Hepatic stellate cell (primary cell): Measurements from ENCODE around the gene COL23A1.
"Not testable (repeated sequence)": the region's sequence is repeated elsewhere in the genome, so short reads cannot be mapped to it uniquely, and the experiment has no call there.

Experiments used
- DNase-seq: peaks from one replicate; pipeline ENCODE4 v3.0.0; 2011; ENCODE audit warnings: low spot score

Gene COL23A1

DNA sequence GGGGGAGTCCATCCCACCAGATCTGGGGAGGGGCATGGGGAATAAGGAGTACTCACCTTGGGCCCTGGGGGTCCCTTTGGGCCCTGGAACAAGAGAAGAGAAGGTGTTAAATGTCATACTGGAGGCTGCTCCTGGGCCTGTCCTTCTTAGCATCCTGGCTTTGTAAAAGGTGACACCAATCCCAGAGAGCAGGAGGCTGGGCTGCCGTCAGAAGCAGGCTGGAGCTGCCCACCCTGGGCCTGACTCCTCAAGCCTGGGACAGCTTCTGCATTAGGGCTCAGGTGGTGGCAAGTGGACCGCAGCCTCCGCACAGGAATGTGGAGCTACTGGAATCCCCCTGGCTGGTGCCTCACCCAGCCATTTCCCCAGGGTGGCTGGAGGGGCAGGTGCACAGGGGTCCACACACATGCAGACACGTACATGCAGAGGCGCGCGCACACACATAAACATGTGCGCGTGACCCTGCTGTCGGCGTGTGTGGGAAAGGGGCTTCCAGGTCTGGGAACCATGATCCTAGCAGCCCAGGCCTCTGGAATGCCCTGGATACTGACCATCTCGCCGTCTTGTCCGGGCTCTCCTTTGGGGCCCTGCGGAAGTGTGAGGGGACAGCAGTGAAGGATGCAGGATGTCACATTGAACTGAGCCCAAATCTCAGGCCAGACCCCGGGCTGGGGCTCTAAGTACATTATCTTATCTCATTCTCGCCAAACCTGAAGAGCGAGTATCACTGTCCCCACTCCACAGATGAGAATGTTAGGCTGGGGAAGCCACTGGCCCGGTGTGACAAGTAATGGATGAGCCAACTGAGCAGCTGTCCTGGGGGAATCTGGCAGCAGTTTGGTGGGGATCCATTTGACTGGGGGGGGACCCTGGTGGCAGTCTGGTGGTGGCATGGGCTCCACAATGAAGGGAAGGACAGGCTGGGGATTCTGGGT lies 328.3 kb downstream of the COL23A1 start:
- no peak for DNase-seq

- no peak for DNase-seq
Measured at GRCh38 chr5:178259623-178260536, 330.3 kb downstream of the COL23A1 start.

GRCh38 chr5:178257650-178258049 lies 332.5 kb downstream of the COL23A1 start:
- DNase-seq = no peak

GRCh38 chr5:178256746-178257145 lies 333.4 kb downstream of the COL23A1 start:
- no peak for DNase-seq

GRCh38 chr5:178253632-178254031 lies 336.6 kb downstream of the COL23A1 start:
- DNase-seq = not testable (repeated sequence)

GRCh38 chr5:178252258-178252657 lies 337.9 kb downstream of the COL23A1 start:
- no peak for DNase-seq

DNA sequence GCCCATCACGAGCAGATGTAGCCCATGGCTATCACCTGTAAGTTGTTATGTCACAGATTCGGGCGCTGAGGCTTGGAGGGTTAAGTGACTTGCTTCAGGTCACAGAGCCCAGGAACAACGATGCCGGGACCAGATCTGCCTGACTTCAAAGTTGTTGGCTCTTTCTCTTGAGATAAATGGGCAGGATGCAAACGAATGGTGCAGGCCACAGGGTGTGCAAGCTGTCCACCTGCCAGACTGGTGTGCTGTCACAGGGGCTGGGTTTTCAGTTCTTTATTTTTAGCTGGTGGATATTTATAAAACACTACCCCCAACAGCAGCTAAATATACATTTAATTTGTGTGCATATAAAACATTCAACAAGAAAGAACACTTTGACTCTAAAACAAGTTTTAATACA lies 339.9 kb downstream of the COL23A1 start:
- DNase-seq = no peak

DNA sequence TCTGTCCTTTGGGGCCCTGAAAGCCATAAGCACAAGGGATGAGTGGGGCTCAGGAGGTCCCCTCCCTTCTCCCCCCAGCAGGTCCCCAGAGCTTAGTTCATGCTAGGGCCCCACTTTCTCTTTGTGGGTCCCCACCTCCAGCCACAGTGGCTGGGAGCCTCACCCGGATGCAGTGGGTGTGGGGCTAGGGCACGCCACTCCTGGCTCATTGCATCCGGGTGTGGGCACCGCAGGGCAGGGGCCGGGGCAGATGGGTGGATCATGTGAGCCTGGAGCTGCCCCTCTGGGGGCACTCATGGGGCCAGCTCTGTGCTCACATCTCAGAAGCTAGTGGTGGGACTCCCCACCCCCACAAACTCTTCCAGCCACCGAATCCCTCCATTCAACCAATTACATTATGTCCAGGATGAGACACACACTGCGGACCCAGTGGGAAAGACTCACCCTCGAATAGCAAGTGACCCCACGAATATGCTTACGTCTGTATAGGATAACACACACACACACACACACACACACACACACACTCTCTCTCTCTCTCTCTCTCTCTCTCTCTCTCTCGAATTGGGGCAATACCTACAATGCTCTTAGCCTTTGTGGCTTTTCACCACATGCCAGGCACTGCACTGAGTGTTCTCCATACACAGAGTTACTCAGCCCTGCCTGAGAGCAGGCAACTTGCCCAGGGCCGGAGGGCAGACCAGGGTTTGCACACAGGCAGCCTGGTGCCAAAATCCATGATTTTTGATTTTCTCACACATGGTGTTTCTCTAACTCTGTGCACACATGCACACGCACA lies 340.8 kb downstream of the COL23A1 start:
- no peak for DNase-seq

DNA sequence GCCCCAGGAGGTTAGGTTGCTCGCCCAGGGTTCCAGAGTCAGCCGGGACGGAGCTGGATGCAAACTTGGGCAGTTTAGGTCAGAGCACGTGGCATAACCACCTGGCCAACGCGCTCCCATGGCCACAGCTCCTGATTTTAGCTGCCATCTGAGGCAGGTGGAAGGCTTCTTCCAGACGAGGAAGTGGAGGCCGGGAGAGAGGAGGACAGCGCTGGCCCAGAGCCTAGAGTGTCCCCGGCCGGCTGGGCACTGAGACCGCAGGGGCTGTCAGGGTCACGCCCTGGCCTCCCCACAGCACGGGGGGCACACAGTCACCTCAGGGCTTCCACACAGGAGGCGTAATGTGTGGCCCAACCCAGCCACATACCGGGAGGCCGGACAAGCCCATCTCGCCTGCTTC lies 341.4 kb downstream of the COL23A1 start:
- DNase-seq = no peak

- DNase-seq = no peak
Measured at GRCh38 chr5:178247481-178248456, 342.4 kb downstream of the COL23A1 start.

GRCh38 chr5:178246624-178247279 lies 343.4 kb downstream of the COL23A1 start:
- DNase-seq = no peak

DNA sequence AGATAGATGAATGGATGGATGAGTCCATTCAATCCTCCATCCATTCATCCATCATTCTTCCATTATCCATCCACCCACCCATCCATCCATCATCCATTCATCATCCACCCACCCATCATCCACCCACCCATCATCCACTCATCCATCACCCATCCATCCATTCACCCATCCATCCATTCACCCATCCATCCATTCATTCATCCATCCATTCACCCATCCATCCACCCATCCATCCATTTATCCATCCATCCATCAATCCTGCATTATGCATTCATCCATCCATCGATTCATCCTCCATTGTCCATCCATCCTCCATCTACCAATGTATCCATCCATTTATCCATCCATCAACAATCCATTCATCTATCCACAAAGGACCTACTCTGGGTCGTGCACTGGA lies 344.8 kb downstream of the COL23A1 start:
- no peak for DNase-seq

DNA sequence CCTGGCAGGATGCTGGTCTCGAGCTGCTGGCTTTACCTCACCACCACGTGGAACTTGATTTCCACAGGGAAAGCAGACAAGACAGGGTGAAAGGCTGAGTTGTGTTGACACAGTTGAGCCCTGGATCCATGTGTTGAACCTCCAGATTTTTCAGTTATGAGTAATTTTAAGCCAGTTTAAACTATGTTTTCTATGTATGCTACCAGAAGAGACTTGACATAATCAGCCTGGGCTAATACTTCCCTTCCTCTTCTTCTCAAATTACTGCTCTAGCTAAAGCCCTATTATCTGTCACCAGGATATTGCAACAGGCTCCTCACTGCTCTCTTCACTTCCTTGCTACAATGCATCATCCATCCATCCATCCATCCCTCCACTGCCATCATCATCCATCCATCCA lies 345.6 kb downstream of the COL23A1 start:
- no peak for DNase-seq

- no peak for DNase-seq
Measured at GRCh38 chr5:178242416-178242815, 347.8 kb downstream of the COL23A1 start.

GRCh38 chr5:178241688-178242231 lies 348.4 kb downstream of the COL23A1 start:
- DNase-seq = no peak

GRCh38 chr5:178241231-178241663 lies 348.9 kb downstream of the COL23A1 start:
- DNase-seq = no peak

- DNase-seq = no peak
Measured at GRCh38 chr5:178240766-178241165, 349.4 kb downstream of the COL23A1 start.

DNA sequence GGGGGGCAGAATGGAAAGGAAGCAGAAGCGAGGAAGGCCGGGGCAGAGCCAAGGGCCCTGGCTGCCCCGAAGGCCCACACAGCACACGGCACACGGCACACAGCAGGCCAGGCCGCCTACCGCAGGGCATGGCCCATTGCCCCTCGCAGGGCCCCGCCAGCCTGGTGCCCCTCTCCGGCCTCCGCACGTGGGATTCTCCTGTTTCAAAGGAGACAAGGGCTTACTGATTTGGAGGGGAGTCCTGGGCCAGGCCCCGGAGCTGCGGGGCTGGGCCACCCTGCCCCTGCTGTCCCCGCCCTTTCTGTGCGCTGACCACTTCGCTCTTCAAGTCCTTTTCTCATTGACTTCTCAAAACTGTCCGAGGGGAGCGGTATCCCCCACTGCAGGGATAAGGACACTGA lies 349.9 kb downstream of the COL23A1 start:
- no peak for DNase-seq

DNA sequence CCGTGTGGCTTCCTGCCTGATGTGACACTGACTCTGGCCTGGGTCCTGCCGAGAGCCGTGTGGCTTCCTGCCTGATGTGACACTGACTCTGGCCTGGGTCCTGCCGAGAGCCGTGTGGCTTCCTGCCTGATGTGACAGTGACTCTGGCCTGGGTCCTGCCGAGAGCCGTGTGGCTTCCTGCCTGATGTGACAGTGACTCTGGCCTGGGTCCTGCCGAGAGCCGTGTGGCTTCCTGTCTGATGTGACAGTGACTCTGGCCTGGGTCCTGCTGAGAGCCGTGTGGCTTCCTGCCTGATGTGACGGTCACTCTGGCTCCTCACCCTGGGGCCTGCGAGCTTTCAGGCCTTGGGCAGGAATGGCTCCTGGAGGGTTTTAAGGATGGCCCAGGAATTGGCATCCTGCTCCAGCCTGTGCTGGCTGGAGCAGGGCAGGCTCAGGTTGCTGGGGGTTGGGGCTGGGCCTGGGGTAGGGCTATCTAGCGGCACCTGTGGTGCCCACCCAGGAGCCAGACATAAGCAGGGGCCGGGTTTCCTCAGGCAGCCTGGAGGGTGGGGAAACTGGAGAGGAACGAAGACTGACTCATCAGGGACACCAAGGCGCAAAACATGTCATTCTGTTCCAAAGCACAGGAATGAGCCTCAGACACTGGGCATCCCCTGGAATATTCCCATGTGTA lies 350.4 kb downstream of the COL23A1 start:
- not testable (repeated sequence) for DNase-seq
